Stomach smooth muscle (tissue), 2 donors: ENCODE measurements around the gene TMEM45A.
A peak's percentile ranks its signal among the peaks of the same experiment; 100 is the strongest.

Source experiments
- H3K27ac ChIP-seq: one replicate; pipeline ENCODE4 v1.7.0; 2013; ENCODE audit warnings: mild to moderate bottlenecking, low read length, inconsistent platforms
- H3K27me3 ChIP-seq, 2 donors: one replicate each; pipeline ENCODE4 v1.7.0; 2013; ENCODE audit warnings: low read length in 2 of 2; ENCODE audit not compliant: insufficient read depth in 2 of 2, control insufficient read depth in 1 of 2
- H3K36me3 ChIP-seq, 2 donors: one replicate each; pipeline ENCODE4 v1.7.0; 2013; ENCODE audit warnings: low read length in 2 of 2; ENCODE audit not compliant: control insufficient read depth in 2 of 2, insufficient read depth in 2 of 2
- H3K4me1 ChIP-seq: one replicate; pipeline ENCODE4 v1.7.0; 2013; ENCODE audit warnings: low read length; ENCODE audit not compliant: control insufficient read depth, insufficient read depth
- H3K4me3 ChIP-seq, 2 donors: one replicate each; pipeline ENCODE4 v1.7.0; 2013; ENCODE audit warnings: low read length in 2 of 2
- H3K9ac ChIP-seq, 2 donors: one replicate each; pipeline ENCODE4 v1.7.0; 2013; ENCODE audit warnings: low read length in 2 of 2, mild to moderate bottlenecking in 1 of 2
- H3K9me3 ChIP-seq, 2 donors: one replicate each; pipeline ENCODE4 v1.7.0; 2013; ENCODE audit warnings: low read length in 2 of 2; ENCODE audit not compliant: control insufficient read depth in 2 of 2
- donor health status: healthy.
- donor health status: Pancreatic carcinoma.

Gene TMEM45A

GRCh38 chr3:100517276-100517675, 24.9 kb downstream of the TMEM45A start:
- peaks cover 0 to 8% of the 10 kb centered on the region in 2 donors for H3K36me3 ChIP-seq
- no peaks in the 10 kb centered on the region for H3K27me3 ChIP-seq
- no peak overlapping the region for H3K27ac ChIP-seq
- H3K4me3 ChIP-seq, result no peak overlapping the region
- no peak overlapping the region for H3K9ac ChIP-seq
- no peaks in the 10 kb centered on the region for H3K4me1 ChIP-seq
- no peaks in the 10 kb centered on the region for H3K9me3 ChIP-seq

- no peaks in the 10 kb centered on the region for H3K4me1 ChIP-seq
- no peak overlapping the region for H3K9ac ChIP-seq
- H3K27me3 ChIP-seq, result no peaks in the 10 kb centered on the region
- H3K4me3 ChIP-seq, result no peak overlapping the region
- peaks cover 0 to 11% of the 10 kb centered on the region in 2 donors for H3K36me3 ChIP-seq
- H3K9me3 ChIP-seq, result no peaks in the 10 kb centered on the region
- H3K27ac ChIP-seq, result no peak overlapping the region
These were observed 25.8 kb downstream of the TMEM45A start for GRCh38 chr3:100518244-100518643.

DNA sequence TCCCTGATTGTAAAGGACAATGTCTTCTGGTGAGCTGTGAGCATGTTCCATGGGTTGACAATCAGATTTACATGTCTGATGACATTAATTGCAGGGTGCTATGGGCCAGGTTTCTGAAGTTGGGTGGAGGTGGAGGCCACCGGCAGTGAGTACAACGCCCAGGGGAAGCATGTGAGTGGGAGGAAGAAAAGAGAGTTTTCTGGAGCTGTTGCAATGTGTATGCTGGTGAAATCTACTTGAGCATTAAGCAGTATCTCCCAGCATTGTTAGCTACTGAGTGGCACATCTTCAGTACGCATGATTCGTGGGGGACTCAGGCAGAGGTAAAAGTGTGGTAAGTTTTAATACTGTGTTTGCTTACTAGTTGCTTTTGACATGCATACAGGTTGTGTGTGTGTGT, 26.6 kb downstream of the TMEM45A start:
- Histone ChIP-seq H3K4me3 (no peak overlapping the region), H3K36me3 (peaks cover 0 to 11% of the 10 kb centered on the region in 2 donors), H3K27ac (no peak overlapping the region), H3K4me1 (no peaks in the 10 kb centered on the region), H3K27me3 (no peaks in the 10 kb centered on the region), H3K9me3 (no peaks in the 10 kb centered on the region), H3K9ac (no peak overlapping the region)

- no peak overlapping the region for H3K4me3 ChIP-seq
- H3K4me1 ChIP-seq, result peaks cover 4% of the 10 kb centered on the region
- no peaks in the 10 kb centered on the region for H3K27me3 ChIP-seq
- no peaks in the 10 kb centered on the region for H3K9me3 ChIP-seq
- no peak overlapping the region for H3K9ac ChIP-seq
- peaks cover 0 to 11% of the 10 kb centered on the region in 2 donors for H3K36me3 ChIP-seq
- no peak overlapping the region for H3K27ac ChIP-seq
These were observed 29.0 kb downstream of the TMEM45A start for GRCh38 chr3:100521439-100521845.

- no peaks in the 10 kb centered on the region for H3K9me3 ChIP-seq
- H3K36me3 ChIP-seq, result peaks cover 0 to 11% of the 10 kb centered on the region in 2 donors
- no peaks in the 10 kb centered on the region for H3K27me3 ChIP-seq
- peaks cover 4% of the 10 kb centered on the region for H3K4me1 ChIP-seq
- no peak overlapping the region for H3K4me3 ChIP-seq
- no peak overlapping the region for H3K9ac ChIP-seq
- H3K27ac ChIP-seq, result no peak overlapping the region
These were observed 29.7 kb downstream of the TMEM45A start for GRCh38 chr3:100522125-100522524.

DNA sequence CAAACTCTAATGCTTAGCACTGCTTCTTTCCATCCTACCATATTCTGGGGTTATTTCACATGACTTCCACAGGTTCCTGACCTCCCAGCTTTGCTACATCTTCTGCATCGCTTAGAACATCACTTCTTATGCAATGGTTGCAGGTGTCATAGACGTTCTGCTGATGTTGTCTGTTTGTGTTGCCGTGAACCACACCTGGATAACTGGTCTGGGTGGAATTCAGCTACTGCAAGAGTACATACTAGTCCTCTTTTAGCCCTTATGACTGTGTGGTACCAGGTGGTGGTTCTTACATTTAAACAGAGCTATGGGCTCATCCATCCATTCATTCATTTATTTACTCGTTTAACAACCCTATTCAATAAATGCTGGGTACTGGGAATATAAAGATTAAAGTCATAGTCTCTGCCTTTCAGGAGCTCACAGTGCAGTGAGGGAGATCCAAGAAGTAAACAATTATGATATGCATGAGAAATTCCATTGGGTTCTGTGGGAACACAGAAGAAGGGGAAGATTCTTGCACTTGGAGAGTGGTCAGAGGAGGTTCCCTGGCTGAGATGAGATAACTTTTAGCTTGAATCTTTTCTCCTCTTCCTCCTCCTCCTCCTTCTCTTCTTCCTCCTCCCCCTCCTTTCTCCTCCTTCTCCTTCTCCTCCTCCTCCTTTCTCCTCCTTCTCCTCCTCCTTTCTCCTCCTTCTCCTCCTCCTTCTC, 30.8 kb downstream of the TMEM45A start:
- Histone ChIP-seq H3K27me3 (no peaks in the 10 kb centered on the region), H3K27ac (no peak overlapping the region), H3K36me3 (peaks cover 0 to 11% of the 10 kb centered on the region in 2 donors), H3K4me3 (no peak overlapping the region), H3K4me1 (peaks cover 4% of the 10 kb centered on the region), H3K9me3 (no peaks in the 10 kb centered on the region), H3K9ac (no peak overlapping the region)

DNA sequence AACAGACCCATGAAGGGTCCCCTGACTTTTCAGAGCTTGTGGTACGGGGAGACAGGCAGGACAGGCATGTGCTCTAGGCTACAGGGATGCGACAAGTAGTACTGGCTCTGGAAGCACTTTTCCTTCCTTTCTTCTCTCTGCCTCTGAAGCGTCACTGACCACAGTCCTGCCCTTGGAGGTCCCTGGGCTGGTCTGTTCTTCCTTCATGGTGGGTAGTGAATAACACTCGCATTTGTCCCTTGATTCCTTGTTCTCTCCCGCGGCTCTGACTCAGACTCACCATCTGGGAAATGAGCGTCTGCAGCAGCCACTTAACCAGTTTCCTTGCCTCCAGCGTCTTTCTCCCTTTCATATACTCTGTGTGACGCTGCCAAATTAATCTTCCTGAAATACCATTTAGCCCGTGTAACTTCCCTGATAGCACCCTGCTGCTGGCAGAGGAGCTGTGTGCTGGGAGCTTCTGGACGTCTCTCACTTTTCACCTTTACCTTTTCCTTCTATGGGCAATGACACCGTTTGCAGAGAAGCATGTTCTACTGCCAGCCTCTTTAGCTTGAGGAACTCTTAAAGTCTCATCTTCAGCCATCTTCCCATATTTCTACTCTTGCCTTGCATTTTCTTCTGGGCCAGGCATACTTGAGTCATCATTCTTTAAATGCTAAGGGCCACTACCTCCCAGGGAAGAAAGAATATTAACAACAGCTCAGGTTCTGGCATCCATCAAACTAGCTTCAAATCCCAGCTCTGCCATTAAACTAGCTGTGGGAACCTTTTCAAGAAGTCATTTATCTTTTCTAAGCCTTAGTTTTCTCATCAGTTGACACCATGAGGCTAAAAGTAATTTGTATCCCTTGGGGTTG, 33.6 kb downstream of the TMEM45A start:
- peak overlapping the region; percentile 58 for H3K27ac ChIP-seq
- H3K36me3 ChIP-seq, result peaks cover 0 to 7% of the 10 kb centered on the region in 2 donors
- peak overlapping the region; percentile 13 to 57 for H3K4me3 ChIP-seq
- peaks cover 4% of the 10 kb centered on the region for H3K4me1 ChIP-seq
- H3K9ac ChIP-seq, result peak overlapping the region; percentile 13 to 18
- no peaks in the 10 kb centered on the region for H3K9me3 ChIP-seq
- H3K27me3 ChIP-seq, result no peaks in the 10 kb centered on the region

- Histone ChIP-seq H3K4me3 (no peak overlapping the region), H3K9me3 (no peaks in the 10 kb centered on the region), H3K4me1 (peaks cover 4% of the 10 kb centered on the region), H3K36me3 (peaks cover 0 to 7% of the 10 kb centered on the region in 2 donors), H3K9ac (no peak overlapping the region), H3K27ac (no peak overlapping the region), H3K27me3 (no peaks in the 10 kb centered on the region)
These were observed 34.4 kb downstream of the TMEM45A start for GRCh38 chr3:100526613-100527346.

DNA sequence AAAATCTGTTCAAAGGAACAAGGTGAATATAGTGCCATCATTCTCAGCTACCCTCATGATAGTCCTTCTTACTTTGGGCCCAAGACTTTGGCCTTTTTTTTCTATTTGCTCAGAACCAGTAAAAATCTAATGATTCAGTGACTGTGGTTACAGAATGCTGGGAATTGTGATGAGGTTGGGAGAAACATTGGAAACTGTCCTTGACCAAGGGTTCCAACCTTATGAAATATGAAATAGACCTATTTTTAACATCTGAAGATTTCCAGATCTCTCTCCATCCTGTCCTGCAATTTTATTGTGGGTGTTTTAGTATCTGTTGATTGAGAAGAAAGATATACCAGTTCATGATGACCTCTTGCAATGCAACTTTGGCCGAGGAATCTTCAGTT, 34.9 kb downstream of the TMEM45A start:
- peaks cover 4% of the 10 kb centered on the region for H3K4me1 ChIP-seq
- H3K27me3 ChIP-seq, result no peaks in the 10 kb centered on the region
- no peak overlapping the region for H3K4me3 ChIP-seq
- no peaks in the 10 kb centered on the region for H3K9me3 ChIP-seq
- peaks cover 0 to 2% of the 10 kb centered on the region in 2 donors for H3K36me3 ChIP-seq
- H3K27ac ChIP-seq, result no peak overlapping the region
- no peak overlapping the region for H3K9ac ChIP-seq

DNA sequence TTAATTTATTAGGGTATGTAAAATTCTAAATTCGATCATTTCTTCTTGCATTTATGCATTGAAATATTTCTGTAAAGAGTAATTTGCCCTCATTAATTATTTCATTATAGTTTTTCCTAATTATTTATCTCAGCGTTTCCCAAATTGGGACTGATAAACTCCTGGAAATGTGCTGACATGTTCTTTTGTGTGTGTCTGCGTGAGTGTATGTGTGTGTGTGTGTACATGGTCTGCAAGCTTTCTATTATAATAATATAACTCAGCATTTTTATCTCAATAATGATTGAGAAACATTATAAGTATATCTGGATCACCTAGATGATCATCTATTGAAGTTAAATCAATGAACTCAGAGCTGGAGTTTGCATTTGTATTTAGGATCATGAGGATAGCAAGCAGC, 38.7 kb downstream of the TMEM45A start:
- Histone ChIP-seq H3K9me3 (no peaks in the 10 kb centered on the region), H3K27ac (no peak overlapping the region), H3K9ac (no peak overlapping the region), H3K4me1 (no peaks in the 10 kb centered on the region), H3K27me3 (no peaks in the 10 kb centered on the region), H3K4me3 (no peak overlapping the region), H3K36me3 (no peaks in the 10 kb centered on the region)
